ENCODE measurements around the gene KRTAP1-1. TPM values are rescaled to one million over a fixed set of nuclear protein-coding genes. Genes with fewer than 3 reads are reported as not detected.

KRTAP1-1 gene
- total RNA-seq, 1 experiment from 2014 or later, result not detected

GRCh38 chr17:40992666-40993065 lies 48.6 kb downstream of the KRTAP1-1 start:
- no peak for TF ChIP-seq TEAD4 (CRISPR knock-in tag; IDR thresholded peaks at IDR 0.05)
- TF ChIP-seq NFYB (CRISPR knock-in tag; conservative IDR thresholded peaks at IDR 0.05; ENCODE audit: low read depth), result no peak
- TF ChIP-seq EMX1 (CRISPR knock-in tag; IDR thresholded peaks at IDR 0.05), result no peak
- no peak for TF ChIP-seq PRRX2 (CRISPR knock-in tag; IDR thresholded peaks at IDR 0.05)
- TF ChIP-seq RELA (CRISPR knock-in tag; IDR thresholded peaks at IDR 0.05; ENCODE audit: borderline replicate concordance), result no peak
- TF ChIP-seq NR1H2 (CRISPR knock-in tag; IDR thresholded peaks at IDR 0.05), result no peak
- no peak for TF ChIP-seq E2F1 (CRISPR knock-in tag; IDR thresholded peaks at IDR 0.05)
- TF ChIP-seq CTCF (IDR thresholded peaks at IDR 0.05), result no peak
- TF ChIP-seq USF2 (CRISPR knock-in tag; IDR thresholded peaks at IDR 0.05), result no peak
- no peak for TF ChIP-seq STAT6 (CRISPR knock-in tag; conservative IDR thresholded peaks at IDR 0.05; ENCODE audit: low read depth)
- no peak for TF ChIP-seq RORB (CRISPR knock-in tag; IDR thresholded peaks at IDR 0.05)
- no peak for TF ChIP-seq OVOL2 (CRISPR knock-in tag; IDR thresholded peaks at IDR 0.05; ENCODE audit: borderline replicate concordance)
- TF ChIP-seq ZNF281 (CRISPR knock-in tag; IDR thresholded peaks at IDR 0.05), result no peak
- no peak for TF ChIP-seq GRHL2 (CRISPR knock-in tag; IDR thresholded peaks at IDR 0.05; ENCODE audit: insufficient replicate concordance, severe bottlenecking)
- no peak for TF ChIP-seq ZNF416 (CRISPR knock-in tag; IDR thresholded peaks at IDR 0.05)
- no peak for TF ChIP-seq SMAD4 (CRISPR knock-in tag; IDR thresholded peaks at IDR 0.05)
- TF ChIP-seq CDX4 (CRISPR knock-in tag; IDR thresholded peaks at IDR 0.05; ENCODE audit: borderline replicate concordance), result no peak
- TF ChIP-seq IRF2 (CRISPR knock-in tag; IDR thresholded peaks at IDR 0.05; ENCODE audit: borderline replicate concordance, low read depth), result no peak
- TF ChIP-seq ZNF121 (CRISPR knock-in tag; IDR thresholded peaks at IDR 0.05), result no peak
- Mint-ChIP-seq H3K36me3 (no peaks in the 10 kb centered on the region), H3K4me3 (no peak overlapping the region), H3K27me3 (ENCODE audit: low read depth) (no peaks in the 10 kb centered on the region), H3K9me3 (peaks cover 6% of the 10 kb centered on the region), H3K27ac (no peak overlapping the region), H3K4me1 (peaks cover 9% of the 10 kb centered on the region; the same call in 1 of the 2 replicates)
- POLR2A ChIA-PET, result no interaction called here
- ATAC-seq (no peak), DNase-seq (ENCODE audit: low spot score) (no peak)
- CTCF ChIA-PET, result interaction anchor here (0.7 kb wide), 1 partner anchor 330 kb away, joined by 3 read pairs; no protein-coding TSS in a partner anchor

Other genes with a start within 250 kb of the KRTAP1-1 start
- gene KRT28, start 241.5 kb downstream of the KRTAP1-1 start, total RNA-seq (2021), result not detected in 3 replicates
- gene KRT10, start 218.8 kb downstream of the KRTAP1-1 start, total RNA-seq (2021), result 23.2 to 27.6 TPM (median 24.2 TPM) in 3 replicates
- gene KRT12, start 174.2 kb downstream of the KRTAP1-1 start, total RNA-seq (2021), result not detected in 3 replicates
- 0.21 to 0.42 TPM (median 0.30 TPM) in 3 replicates for gene KRT20, start 156.2 kb downstream of the KRTAP1-1 start, total RNA-seq (2021)
- not detected in 3 replicates for gene KRT23, start 103.8 kb downstream of the KRTAP1-1 start, total RNA-seq (2021)
- gene KRT39, start 74.5 kb downstream of the KRTAP1-1 start, total RNA-seq (2021), result not detected in 3 replicates
- gene KRT40, start 57.1 kb downstream of the KRTAP1-1 start, total RNA-seq (2021), result not detected in 3 replicates
- gene KRTAP3-3, start 47.3 kb downstream of the KRTAP1-1 start, total RNA-seq (2021), result not detected in 3 replicates
- not detected in 3 replicates for gene KRTAP3-2, start 41.5 kb downstream of the KRTAP1-1 start, total RNA-seq (2021)
- gene KRTAP3-1, start 32.3 kb downstream of the KRTAP1-1 start, total RNA-seq (2021), result not detected in 3 replicates
- not detected in 3 replicates for gene KRTAP1-5, start 14.2 kb downstream of the KRTAP1-1 start, total RNA-seq (2021)
- gene KRTAP1-4, start 11.3 kb downstream of the KRTAP1-1 start, total RNA-seq (2021), result not detected in 3 replicates
- not detected in 3 replicates for gene KRTAP1-3, start 6.6 kb downstream of the KRTAP1-1 start, total RNA-seq (2021)
- gene KRTAP2-1, start 5.9 kb upstream of the KRTAP1-1 start, total RNA-seq (2021), result not detected in 3 replicates
- not detected in 3 replicates for gene KRTAP2-2, start 13.8 kb upstream of the KRTAP1-1 start, total RNA-seq (2021)
- gene KRTAP2-3, start 18.7 kb upstream of the KRTAP1-1 start, total RNA-seq (2021), result not detected in 3 replicates
- gene KRTAP2-4, start 24.4 kb upstream of the KRTAP1-1 start, total RNA-seq (2021), result not detected in 3 replicates
- not detected in 3 replicates for gene KRTAP4-7, start 42.7 kb upstream of the KRTAP1-1 start, total RNA-seq (2021)
- not detected in 3 replicates for gene KRTAP4-8, start 56.7 kb upstream of the KRTAP1-1 start, total RNA-seq (2021)
- not detected in 3 replicates for gene KRTAP4-16, start 60.8 kb upstream of the KRTAP1-1 start, total RNA-seq (2021)
- not detected in 3 replicates for gene KRTAP4-9, start 63.9 kb upstream of the KRTAP1-1 start, total RNA-seq (2021)
- gene KRTAP4-11, start 76.9 kb upstream of the KRTAP1-1 start, total RNA-seq (2021), result not detected in 3 replicates
- not detected in 3 replicates for gene KRTAP4-12, start 82.7 kb upstream of the KRTAP1-1 start, total RNA-seq (2021)
- not detected in 3 replicates for gene KRTAP4-6, start 99.1 kb upstream of the KRTAP1-1 start, total RNA-seq (2021)
- gene KRTAP4-5, start 108.4 kb upstream of the KRTAP1-1 start, total RNA-seq (2021), result not detected in 3 replicates
- not detected in 3 replicates for gene KRTAP4-4, start 119.3 kb upstream of the KRTAP1-1 start, total RNA-seq (2021)
- gene KRTAP4-3, start 126.8 kb upstream of the KRTAP1-1 start, total RNA-seq (2021), result not detected in 3 replicates
- gene KRTAP4-2, start 136.8 kb upstream of the KRTAP1-1 start, total RNA-seq (2021), result not detected in 3 replicates
- gene KRTAP4-1, start 143.5 kb upstream of the KRTAP1-1 start, total RNA-seq (2021), result not detected in 3 replicates
- not detected in 3 replicates for gene KRTAP9-1, start 148.4 kb upstream of the KRTAP1-1 start, total RNA-seq (2021)
- not detected in 3 replicates for gene KRTAP9-2, start 185.2 kb upstream of the KRTAP1-1 start, total RNA-seq (2021)
- not detected in 3 replicates for gene KRTAP9-3, start 191.0 kb upstream of the KRTAP1-1 start, total RNA-seq (2021)
- gene KRTAP9-8, start 196.5 kb upstream of the KRTAP1-1 start, total RNA-seq (2021), result not detected in 3 replicates
- gene KRTAP9-4, start 208.2 kb upstream of the KRTAP1-1 start, total RNA-seq (2021), result not detected in 3 replicates
- gene KRTAP9-9, start 213.9 kb upstream of the KRTAP1-1 start, total RNA-seq (2021), result not detected in 3 replicates
- not detected in 3 replicates for gene KRTAP9-6, start 223.9 kb upstream of the KRTAP1-1 start, total RNA-seq (2021)
- not detected in 3 replicates for gene KRTAP9-7, start 234.2 kb upstream of the KRTAP1-1 start, total RNA-seq (2021)